NT2/D1 (cell line): ENCODE measurements around the gene IGFBP4.

Source experiments
- SUZ12 ChIP-seq: IDR thresholded peaks from 2 replicates; pipeline ENCODE4 v1.6.1; 2011; ENCODE audit not compliant: insufficient read length, insufficient read depth; ENCODE audit errors: extremely low read depth
- YY1 ChIP-seq: IDR thresholded peaks from 2 replicates; pipeline ENCODE4 v1.6.1; 2011; ENCODE audit not compliant: insufficient read length, insufficient read depth
- ZNF274 ChIP-seq: IDR thresholded peaks from 2 replicates; pipeline ENCODE4 v1.6.1; 2011; ENCODE audit warnings: mild to moderate bottlenecking, low read depth, low read length

DNA sequence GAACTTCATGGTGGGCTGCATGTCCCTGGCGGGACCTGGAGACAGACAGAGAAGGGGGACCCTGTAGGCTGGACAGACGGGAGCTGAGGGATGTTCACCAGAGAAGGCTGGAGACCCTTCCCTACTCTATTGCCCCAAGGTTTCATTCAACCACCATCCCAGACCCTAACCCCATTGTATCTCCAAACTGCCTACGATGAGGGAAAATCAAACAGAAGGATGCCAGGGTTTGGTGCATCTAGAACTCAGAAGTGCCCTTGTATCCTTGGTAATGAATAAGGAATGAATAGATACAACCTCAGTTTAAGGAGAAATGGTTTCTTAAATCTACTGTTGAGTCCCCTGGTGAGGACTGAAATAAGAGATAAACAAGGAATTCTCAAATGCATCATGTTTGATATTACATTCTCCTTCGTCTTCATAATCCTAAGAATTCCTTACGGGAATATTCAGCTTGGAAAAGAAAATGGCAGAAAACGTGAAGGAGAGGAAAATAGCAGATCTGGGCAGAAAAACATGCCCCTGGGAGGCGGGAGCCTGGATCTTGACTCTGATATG lies 41.8 kb downstream of the IGFBP4 start:
- TF ChIP-seq ZNF274 (no peak), YY1 (no peak), SUZ12 (no peak)
